Transverse colon (tissue), 4 donors: ENCODE results near the gene BRF1. TPM values are rescaled to one million over a fixed set of nuclear protein-coding genes. Genes with fewer than 3 reads are reported as not detected.

Source experiments
- DNase-seq: peaks from one replicate; pipeline ENCODE4 v3.0.0-alpha.2; 2019
- H3K27ac ChIP-seq, 4 donors: fragments of 200-600 bp; sonication (generic); 2 replicates each; pipeline ENCODE4 v1.5.1; 2016 to 2018; ENCODE audit warnings: inconsistent platforms in 4 of 4
- H3K27me3 ChIP-seq: fragments of 200-600 bp; sonication (generic); 2 replicates; pipeline ENCODE4 v1.5.1; 2017; ENCODE audit warnings: inconsistent platforms
- H3K36me3 ChIP-seq, 4 donors: fragments of 200-600 bp; sonication (generic); 2 replicates each; pipeline ENCODE4 v1.5.1; 2017 to 2019; ENCODE audit warnings: inconsistent platforms in 4 of 4
- H3K4me1 ChIP-seq, 4 donors: fragments of 200-600 bp; sonication (generic); 2 replicates each; pipeline ENCODE4 v1.5.1; 2017 to 2020; ENCODE audit warnings: inconsistent platforms in 4 of 4
- H3K4me3 ChIP-seq, 4 donors: fragments of 200-600 bp; sonication (generic); 1 replicate in 1 of 4; 2 replicates in 3 of 4; pipeline versions ENCODE4 v1.5.1 to v1.6.1; 2017 to 2019; ENCODE audit warnings: inconsistent platforms in 4 of 4
- H3K9me3 ChIP-seq, 2 donors: fragments of 200-600 bp; sonication (generic); 2 replicates each; pipeline ENCODE4 v1.5.1; 2017 to 2019; ENCODE audit warnings: inconsistent platforms in 2 of 2
- CTCF ChIP-seq, 5 experiments: fragments of 200-600 bp in 3 of 5; fragments of 450-650 bp in 2 of 5; sonication (generic) in 3 of 5; IDR thresholded peaks; 1 replicate in 2 of 5; 2 replicates in 3 of 5; pipeline ENCODE4 v1.5.1; 2016 to 2017; ENCODE audit warnings: antibody characterized with exemption in 5 of 5, inconsistent platforms in 3 of 5, mild to moderate bottlenecking in 2 of 5, moderate library complexity in 1 of 5
- EP300 ChIP-seq: sonication (generic); formaldehyde crosslinking; IDR thresholded peaks from one replicate; pipeline ENCODE4 v1.6.1; 2017; ENCODE audit warnings: antibody characterized with exemption, low read depth
- POLR2A ChIP-seq: fragments of 450-650 bp; IDR thresholded peaks from one replicate; pipeline ENCODE4 v1.6.1; 2016; ENCODE audit warnings: antibody characterized with exemption, mild to moderate bottlenecking, moderate library complexity
- POLR2AphosphoS5 ChIP-seq, 3 donors: sonication (generic); formaldehyde crosslinking; IDR thresholded peaks; one replicate each; pipeline ENCODE4 v1.6.1; 2016; ENCODE audit warnings: antibody characterized with exemption in 3 of 3
- WGBS, 2 donors: methylation state at CpG; one replicate each; pipeline ENCODE4 v1.1.5; 2018; ENCODE audit warnings: low coverage in 1 of 2; 5-methylcytosine and 5-hydroxymethylcytosine counted together
- in situ Hi-C, 4 donors: fragments of 200-750 bp; cut with MboI; loops; one replicate each; pipeline versions ENCODE4 v1.15.0 to v1.15.1; 2017; ENCODE audit warnings: low sequenced_read_pairs in 3 of 4, low pct_ligation_motif_present in 1 of 4, low pct_unique_long_range_greater_than_20kb in 1 of 4
- intact Hi-C: fragments of 100-400 bp; cut with DNase I; formaldehyde crosslinking; loops from one replicate; pipeline ENCODE4 v1.15.1; 2023; ENCODE audit warnings: low total_unique reads
- total RNA-seq, 4 donors: library from RNA; depleted of rRNA; stranded (reverse); fragments of >200 nt; gene quantifications; one replicate each; pipeline ENCODE4 v1.1.0, GENCODE V29; 2016

The BRF1 gene
- total RNA-seq, 4 donors from 2014 or later: 36.2 to 93.9 (median 62.6) TPM

DNA sequence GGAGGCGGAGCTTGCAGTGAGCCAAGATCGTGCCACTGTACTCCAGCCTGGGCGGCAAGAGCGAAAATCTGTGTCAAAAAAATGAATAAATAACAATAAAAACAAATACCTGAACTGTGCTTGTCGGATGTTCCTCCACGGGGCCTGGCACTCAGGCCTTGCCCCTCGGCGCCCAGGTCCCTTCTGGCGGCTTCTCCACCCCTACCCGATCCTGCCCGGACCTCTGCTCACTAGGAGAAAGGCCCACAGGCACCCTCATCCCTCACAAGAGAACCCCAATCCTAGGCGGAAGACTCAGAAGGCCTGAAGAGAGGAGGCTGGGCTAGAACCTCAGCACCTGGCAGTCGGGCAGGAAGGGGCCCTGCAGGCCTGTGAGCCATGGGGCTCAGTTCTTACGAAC lies 73.5 kb downstream of the BRF1 start:
- H3K4me1 ChIP-seq: no peaks in the 10 kb centered on the region
- no peaks in the 10 kb centered on the region for H3K9me3 ChIP-seq
- no peak for TF ChIP-seq CTCF (IDR thresholded peaks at IDR 0.05)
- TF ChIP-seq EP300: no peak
- TF ChIP-seq POLR2A: no peak
- TF ChIP-seq POLR2AphosphoS5 (IDR thresholded peaks at IDR 0.05): no peak
- 67 to 97% methylated on average over 1 to 14 of the region's 14 CpGs for WGBS, 2 donors
- peaks cover 0 to 16% (median 6%) of the 10 kb centered on the region in 4 donors for H3K36me3 ChIP-seq
- no peaks in the 10 kb centered on the region for H3K27me3 ChIP-seq
- no peak overlapping the region for H3K27ac ChIP-seq
- DNase-seq: no peak
- H3K4me3 ChIP-seq: no peak overlapping the region
- in situ Hi-C loops (no loop called here), intact Hi-C loops (no loop called here)

DNA sequence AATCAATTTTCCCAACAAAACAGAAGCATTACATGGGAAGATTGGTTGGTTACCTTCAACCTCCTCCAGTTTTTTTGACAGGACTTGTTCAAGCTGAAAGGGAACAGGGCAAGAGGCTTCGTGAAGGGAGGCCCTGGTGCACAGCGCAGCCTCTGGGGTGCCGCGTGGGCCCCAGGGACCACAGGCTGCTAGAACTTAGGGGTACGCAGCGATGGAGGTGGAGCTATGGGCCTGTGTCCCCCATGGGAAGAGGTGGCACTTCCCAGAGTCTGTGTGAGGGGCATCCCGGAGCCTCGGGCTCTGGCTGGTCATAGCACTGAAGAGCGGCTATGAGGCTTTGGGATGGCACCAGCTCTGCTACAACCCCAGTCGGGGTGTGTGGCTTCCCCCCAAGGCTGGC lies 74.6 kb downstream of the BRF1 start:
- TF ChIP-seq POLR2AphosphoS5 (IDR thresholded peaks at IDR 0.05) (no peak), EP300 (no peak), POLR2A (no peak), CTCF (IDR thresholded peaks at IDR 0.05) (no peak)
- Histone ChIP-seq H3K36me3 (peaks cover 0 to 16% (median 8%) of the 10 kb centered on the region in 4 donors), H3K4me3 (no peak overlapping the region), H3K27me3 (no peaks in the 10 kb centered on the region), H3K27ac (no peak overlapping the region), H3K4me1 (no peaks in the 10 kb centered on the region), H3K9me3 (no peaks in the 10 kb centered on the region)
- in situ Hi-C loops: no loop called here
- intact Hi-C loops: no loop called here
- no peak for DNase-seq
- 96% methylated on average over 10 of the region's 10 CpGs; no CpG with 5 or more reads in 1 of the 2 donors for WGBS, 2 donors

DNA sequence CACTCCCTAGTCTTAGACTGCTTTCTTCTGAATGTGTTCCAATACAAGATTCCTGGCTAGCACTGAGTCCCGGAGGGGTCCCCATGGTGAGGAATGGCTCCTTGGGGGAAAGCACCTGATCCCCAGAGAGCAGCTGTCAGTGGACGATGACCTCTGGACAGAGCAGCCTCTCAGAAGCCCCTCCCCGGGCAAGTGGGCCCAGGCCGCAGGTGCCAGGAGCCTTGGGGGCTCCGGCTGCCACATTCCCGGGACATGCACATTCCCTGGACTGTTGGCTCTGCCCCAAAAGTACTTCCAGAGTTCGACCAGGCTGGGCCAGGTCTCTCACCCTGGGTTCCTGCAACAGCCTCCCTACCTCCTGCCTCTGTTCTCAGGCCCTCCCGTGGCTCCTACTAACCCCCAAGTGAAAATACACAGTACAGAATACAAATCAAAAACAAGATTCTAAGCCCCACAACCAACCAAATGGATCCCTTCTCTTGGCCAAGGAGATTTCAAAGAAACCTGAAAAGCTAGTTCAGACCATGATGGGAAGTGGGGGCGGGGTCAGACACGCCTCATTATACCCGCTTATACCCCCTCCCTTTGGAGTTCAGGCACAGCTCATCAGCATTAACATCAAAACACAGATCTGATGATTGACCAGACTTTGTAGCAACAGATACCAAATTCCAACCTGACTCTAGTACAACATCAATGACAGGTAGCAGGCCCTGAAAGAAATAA lies 75.8 kb downstream of the BRF1 start:
- 66 to 86% methylated on average over 3 to 11 of the region's 11 CpGs for WGBS, 2 donors
- DNase-seq: no peak
- TF ChIP-seq CTCF (IDR thresholded peaks at IDR 0.05) (no peak), POLR2AphosphoS5 (IDR thresholded peaks at IDR 0.05) (no peak), EP300 (no peak), POLR2A (no peak)
- Histone ChIP-seq H3K4me1 (no peaks in the 10 kb centered on the region), H3K27me3 (no peaks in the 10 kb centered on the region), H3K9me3 (no peaks in the 10 kb centered on the region), H3K36me3 (peaks cover 0 to 16% (median 8%) of the 10 kb centered on the region in 4 donors), H3K4me3 (no peak overlapping the region), H3K27ac (no peak overlapping the region)
- in situ Hi-C loops (no loop called here), intact Hi-C loops (no loop called here)

DNA sequence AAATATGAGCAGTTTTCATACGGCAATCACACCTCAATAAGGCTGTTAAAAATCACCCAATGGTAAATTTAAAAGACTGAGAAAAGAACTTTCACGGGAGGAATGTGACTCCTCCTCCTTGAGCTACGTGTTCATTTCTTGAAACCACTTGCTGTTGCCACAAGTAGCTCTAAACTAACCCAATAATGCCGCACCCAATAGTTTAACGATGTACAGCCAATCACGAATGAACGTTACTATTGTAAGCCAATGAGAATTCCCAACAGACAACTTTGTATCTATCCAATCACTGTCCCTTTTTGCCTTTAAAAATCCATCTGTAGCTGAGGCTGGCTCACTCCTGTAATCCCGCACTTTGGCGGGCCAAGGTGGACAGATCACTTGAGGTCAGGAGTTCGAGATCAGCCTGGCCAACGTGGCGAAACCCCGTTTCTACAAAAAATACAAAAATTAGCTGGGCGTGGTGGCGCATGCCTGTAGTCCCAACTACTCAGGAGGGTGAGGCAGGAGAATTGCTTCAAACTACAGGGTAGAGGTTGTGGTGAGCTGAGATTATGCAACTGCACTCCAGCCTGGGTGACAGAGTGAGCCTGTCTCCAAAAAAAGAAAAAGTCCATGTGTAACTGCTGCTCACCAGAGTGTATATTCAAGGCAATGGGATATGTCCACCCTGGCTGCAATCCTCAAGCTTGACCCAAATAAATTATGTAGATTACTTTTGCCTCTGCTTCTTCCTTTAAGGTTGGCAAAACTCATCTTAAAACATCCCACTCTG lies 76.8 kb downstream of the BRF1 start:
- intact Hi-C loops: no loop called here
- WGBS, 2 donors: 93 to 100% methylated on average over 7 to 15 of the region's 15 CpGs

More for the DNA sequence above, 76.8 kb downstream of the BRF1 start:
- no peak overlapping the region for H3K27ac ChIP-seq
- no peak for DNase-seq
- H3K9me3 ChIP-seq: no peaks in the 10 kb centered on the region
- H3K4me3 ChIP-seq: no peak overlapping the region
- H3K4me1 ChIP-seq: no peaks in the 10 kb centered on the region
- TF ChIP-seq EP300 (no peak), CTCF (IDR thresholded peaks at IDR 0.05) (no peak), POLR2A (no peak), POLR2AphosphoS5 (IDR thresholded peaks at IDR 0.05) (no peak)
- H3K27me3 ChIP-seq: no peaks in the 10 kb centered on the region
- peaks cover 0 to 20% (median 8%) of the 10 kb centered on the region in 4 donors for H3K36me3 ChIP-seq
- in situ Hi-C loops: no loop called here
